Stimulated activated CD8-positive, alpha-beta memory T cell treated with anti-CD3 and anti-CD28 coated beads, Interleukin-15, amount 100 ng/mL, for 4 hours (primary cell): Measurements from ENCODE around the gene STC2.
"Not testable (repeated sequence)": the region's sequence is repeated elsewhere in the genome, so short reads cannot be mapped to it uniquely, and the experiment has no call there.

Experiments used
- DNase-seq, 2 donors: peaks; one replicate each; pipeline ENCODE4 v3.0.0-alpha.2; 2020; ENCODE audit warnings: low read depth in 2 of 2

Gene STC2

GRCh38 chr5:173327948-173328843, at the start of gene STC2:
Gene STC2, minus strand, starts transcription at chr5:173328414. Its CDS starts 221 bp downstream, at chr5:173328193.
- DNase-seq, result no peak

- no peak for DNase-seq
Measured at GRCh38 chr5:173371400-173371799, 43.2 kb upstream of the STC2 start.

- DNase-seq, result not testable (repeated sequence)
Measured at GRCh38 chr5:173363406-173363805, 35.2 kb upstream of the STC2 start.

GRCh38 chr5:173355561-173355960, 27.3 kb upstream of the STC2 start:
- DNase-seq, result no peak

GRCh38 chr5:173354645-173355044, 26.4 kb upstream of the STC2 start:
- no peak for DNase-seq

GRCh38 chr5:173352366-173353349, 24.4 kb upstream of the STC2 start:
- no peak for DNase-seq

- no peak for DNase-seq
Measured at GRCh38 chr5:173342813-173343755, 14.9 kb upstream of the STC2 start.

- no peak for DNase-seq
Measured at GRCh38 chr5:173341961-173342430, 13.8 kb upstream of the STC2 start.

- no peak for DNase-seq
Measured at GRCh38 chr5:173340984-173341383, 12.8 kb upstream of the STC2 start.

GRCh38 chr5:173340451-173340850, 12.2 kb upstream of the STC2 start:
- no peak for DNase-seq

- no peak for DNase-seq
Measured at GRCh38 chr5:173339286-173339685, 11.1 kb upstream of the STC2 start.

GRCh38 chr5:173338380-173339015, 10.3 kb upstream of the STC2 start:
- no peak for DNase-seq

- no peak for DNase-seq
Measured at GRCh38 chr5:173334808-173335207, 6.6 kb upstream of the STC2 start.

GRCh38 chr5:173333925-173334661, 5.9 kb upstream of the STC2 start:
- DNase-seq, result no peak

GRCh38 chr5:173331956-173332479, 3.8 kb upstream of the STC2 start:
- peak; percentile 14 to 49 for DNase-seq

- no peak for DNase-seq
Measured at GRCh38 chr5:173331287-173331686, 3.1 kb upstream of the STC2 start.

- DNase-seq, result no peak
Measured at GRCh38 chr5:173330338-173331206, 2.4 kb upstream of the STC2 start.

GRCh38 chr5:173329491-173330337, 1.5 kb upstream of the STC2 start:
- no peak for DNase-seq
